DOHH2 (cell line): ENCODE measurements around the gene MICAL3.

Source experiments
- H3F3A ChIP-seq: fragments of 200-600 bp; sonication (generic), shearing (Covaris generic); 2 replicates; pipeline ENCODE4 v1.6.0; 2016; ENCODE audit warnings: antibody characterized with exemption, mild to moderate bottlenecking; ENCODE audit not compliant: control insufficient read depth, insufficient read depth
- H3K27ac ChIP-seq: fragments of 200-600 bp; sonication (generic); 2 replicates; pipeline ENCODE4 v1.5.1; 2014; ENCODE audit warnings: low read depth, mild to moderate bottlenecking, low read length, moderate library complexity
- H3K27me3 ChIP-seq: fragments of 200-600 bp; sonication (generic); 2 replicates; pipeline ENCODE4 v1.6.1; 2014; ENCODE audit warnings: mild to moderate bottlenecking, low read length, mixed read lengths; ENCODE audit not compliant: control insufficient read depth
- H3K36me3 ChIP-seq: fragments of 200-600 bp; sonication (generic); 2 replicates; pipeline ENCODE4 v1.6.1; 2014; ENCODE audit warnings: mild to moderate bottlenecking, low read length, moderate library complexity, mixed read lengths; ENCODE audit not compliant: control insufficient read depth
- H3K4me1 ChIP-seq: fragments of 200-600 bp; sonication (generic); 2 replicates; pipeline ENCODE4 v1.6.1; 2014; ENCODE audit warnings: mild to moderate bottlenecking, low read length, mixed read lengths; ENCODE audit not compliant: control insufficient read depth
- H3K4me2 ChIP-seq: fragments of 200-600 bp; sonication (generic); 2 replicates; pipeline ENCODE4 v1.6.0; 2014; ENCODE audit warnings: mild to moderate bottlenecking, low read length, moderate library complexity
- H3K4me3 ChIP-seq: fragments of 200-600 bp; sonication (generic); 2 replicates; pipeline ENCODE4 v1.5.1; 2014; ENCODE audit warnings: mild to moderate bottlenecking, low read length, mixed read lengths
- H3K79me2 ChIP-seq: fragments of 200-600 bp; sonication (generic); 2 replicates; pipeline ENCODE4 v1.6.1; 2014; ENCODE audit warnings: mild to moderate bottlenecking, low read length, mixed read lengths; ENCODE audit not compliant: control insufficient read depth
- H3K9me2 ChIP-seq: fragments of 200-600 bp; sonication (generic); replicated peaks from 2 replicates; pipeline ENCODE4 v1.6.1; 2014; ENCODE audit warnings: mild to moderate bottlenecking, low read length, mixed read lengths; ENCODE audit not compliant: control insufficient read depth
- H3K9me3 ChIP-seq: fragments of 200-600 bp; sonication (generic); 2 replicates; pipeline ENCODE4 v1.6.1; 2014; ENCODE audit warnings: antibody characterized with exemption, low read length, mixed read lengths; ENCODE audit not compliant: control insufficient read depth, insufficient read depth
- H4K20me1 ChIP-seq: fragments of 200-600 bp; sonication (generic); 2 replicates; pipeline ENCODE4 v1.6.0; 2014; ENCODE audit warnings: low read depth, mild to moderate bottlenecking, antibody characterized with exemption, low read length, moderate library complexity; ENCODE audit not compliant: control insufficient read depth, insufficient read depth
- EZH2phosphoT487 ChIP-seq: fragments of 200-600 bp; sonication (generic); IDR thresholded peaks from 2 replicates; pipeline ENCODE4 v1.6.1; 2017; ENCODE audit warnings: borderline replicate concordance, mild to moderate bottlenecking, antibody characterized with exemption, low read length, moderate library complexity, mixed read lengths
- TF ChIP-seq, protein P1 (sequence below): fragments of 200-600 bp; sonication (generic); IDR thresholded peaks from one replicate; pipeline ENCODE4 v1.5.1; 2014; ENCODE audit warnings: antibody characterized with exemption, mild to moderate bottlenecking, low read depth, low read length; ENCODE audit not compliant: poor library complexity, severe bottlenecking

Gene MICAL3

DNA sequence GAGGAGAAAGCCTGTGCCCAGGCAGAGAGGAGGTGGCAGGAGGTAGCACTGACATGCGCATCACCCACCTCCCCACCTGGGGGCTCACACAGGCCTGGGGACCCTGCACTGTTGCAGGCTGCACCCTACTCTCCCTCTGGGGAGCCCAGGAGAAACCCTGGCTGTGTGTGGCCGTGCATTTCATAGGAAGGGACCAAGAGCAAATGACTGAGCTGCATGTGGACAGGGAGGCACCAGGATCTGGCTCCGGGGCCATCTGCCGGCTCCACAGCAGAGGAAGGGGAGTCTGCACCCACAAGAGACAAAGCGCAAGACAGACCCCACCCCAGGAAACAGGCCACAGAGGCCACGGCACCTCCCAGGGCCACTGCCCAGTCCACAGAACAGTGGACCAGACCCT, 272.8 kb downstream of the MICAL3 start:
- Histone ChIP-seq H3K4me3 (no peak overlapping the region), H3K9me2 (no peaks in the 10 kb centered on the region), H4K20me1 (no peaks in the 10 kb centered on the region), H3F3A (no peaks in the 10 kb centered on the region), H3K36me3 (no peaks in the 10 kb centered on the region), H3K4me2 (no peak overlapping the region), H3K27ac (no peak overlapping the region), H3K27me3 (no peaks in the 10 kb centered on the region), H3K9me3 (no peaks in the 10 kb centered on the region), H3K4me1 (no peaks in the 10 kb centered on the region), H3K79me2 (peaks cover 32% of the 10 kb centered on the region)
- TF ChIP-seq, protein P1, sequence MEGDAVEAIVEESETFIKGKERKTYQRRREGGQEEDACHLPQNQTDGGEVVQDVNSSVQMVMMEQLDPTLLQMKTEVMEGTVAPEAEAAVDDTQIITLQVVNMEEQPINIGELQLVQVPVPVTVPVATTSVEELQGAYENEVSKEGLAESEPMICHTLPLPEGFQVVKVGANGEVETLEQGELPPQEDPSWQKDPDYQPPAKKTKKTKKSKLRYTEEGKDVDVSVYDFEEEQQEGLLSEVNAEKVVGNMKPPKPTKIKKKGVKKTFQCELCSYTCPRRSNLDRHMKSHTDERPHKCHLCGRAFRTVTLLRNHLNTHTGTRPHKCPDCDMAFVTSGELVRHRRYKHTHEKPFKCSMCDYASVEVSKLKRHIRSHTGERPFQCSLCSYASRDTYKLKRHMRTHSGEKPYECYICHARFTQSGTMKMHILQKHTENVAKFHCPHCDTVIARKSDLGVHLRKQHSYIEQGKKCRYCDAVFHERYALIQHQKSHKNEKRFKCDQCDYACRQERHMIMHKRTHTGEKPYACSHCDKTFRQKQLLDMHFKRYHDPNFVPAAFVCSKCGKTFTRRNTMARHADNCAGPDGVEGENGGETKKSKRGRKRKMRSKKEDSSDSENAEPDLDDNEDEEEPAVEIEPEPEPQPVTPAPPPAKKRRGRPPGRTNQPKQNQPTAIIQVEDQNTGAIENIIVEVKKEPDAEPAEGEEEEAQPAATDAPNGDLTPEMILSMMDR, result no peak
- TF ChIP-seq EZH2phosphoT487, result no peak

DNA sequence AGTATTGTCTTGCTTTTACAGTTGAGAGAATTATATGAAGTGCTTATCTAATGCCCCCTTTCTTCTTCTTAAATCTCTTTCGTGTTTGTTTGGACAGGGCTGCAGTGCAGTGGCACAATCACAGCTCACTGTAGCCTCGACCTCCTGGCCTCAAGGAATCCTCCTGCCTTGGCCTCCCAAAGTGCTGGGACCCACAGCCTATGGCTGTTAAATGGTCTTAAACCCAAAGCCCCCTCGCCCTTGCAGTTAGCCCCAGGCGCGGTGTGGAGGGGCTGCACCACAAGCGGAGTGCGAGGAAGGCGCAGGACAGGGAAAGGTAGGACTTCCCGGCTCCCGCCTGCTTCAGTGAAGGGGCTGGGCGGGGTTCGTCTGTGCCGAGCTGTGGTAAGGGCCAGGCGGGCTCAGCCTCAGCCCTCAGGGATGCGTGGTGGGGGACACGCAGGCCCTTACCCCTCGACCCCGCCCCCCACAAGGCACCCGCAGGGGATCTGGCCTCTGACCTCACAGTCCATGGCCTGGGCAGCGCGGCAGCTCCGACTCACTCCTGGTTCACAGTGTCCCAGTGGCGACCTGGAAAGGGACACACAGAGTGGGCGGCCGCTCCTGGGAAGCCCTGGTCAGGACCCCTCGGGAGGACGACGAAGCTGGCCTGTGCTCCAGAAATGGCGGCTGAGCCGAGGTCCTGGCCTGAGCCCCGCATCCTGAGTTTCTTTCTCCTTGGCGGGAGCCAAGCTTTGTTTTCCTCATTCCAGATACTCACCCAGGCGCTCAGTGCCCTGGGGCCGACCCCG, 274.6 kb downstream of the MICAL3 start:
- no peak overlapping the region for H3K27ac ChIP-seq
- peaks cover 24% of the 10 kb centered on the region for H3K79me2 ChIP-seq
- TF ChIP-seq, protein P1, result no peak
- TF ChIP-seq EZH2phosphoT487, result no peak
- no peaks in the 10 kb centered on the region for H3K4me1 ChIP-seq
- no peaks in the 10 kb centered on the region for H3K27me3 ChIP-seq
- no peaks in the 10 kb centered on the region for H3F3A ChIP-seq
- H3K36me3 ChIP-seq, result no peaks in the 10 kb centered on the region
- no peaks in the 10 kb centered on the region for H4K20me1 ChIP-seq
- no peak overlapping the region for H3K4me2 ChIP-seq
- no peaks in the 10 kb centered on the region for H3K9me2 ChIP-seq
- no peak overlapping the region for H3K4me3 ChIP-seq
- H3K9me3 ChIP-seq, result no peaks in the 10 kb centered on the region

DNA sequence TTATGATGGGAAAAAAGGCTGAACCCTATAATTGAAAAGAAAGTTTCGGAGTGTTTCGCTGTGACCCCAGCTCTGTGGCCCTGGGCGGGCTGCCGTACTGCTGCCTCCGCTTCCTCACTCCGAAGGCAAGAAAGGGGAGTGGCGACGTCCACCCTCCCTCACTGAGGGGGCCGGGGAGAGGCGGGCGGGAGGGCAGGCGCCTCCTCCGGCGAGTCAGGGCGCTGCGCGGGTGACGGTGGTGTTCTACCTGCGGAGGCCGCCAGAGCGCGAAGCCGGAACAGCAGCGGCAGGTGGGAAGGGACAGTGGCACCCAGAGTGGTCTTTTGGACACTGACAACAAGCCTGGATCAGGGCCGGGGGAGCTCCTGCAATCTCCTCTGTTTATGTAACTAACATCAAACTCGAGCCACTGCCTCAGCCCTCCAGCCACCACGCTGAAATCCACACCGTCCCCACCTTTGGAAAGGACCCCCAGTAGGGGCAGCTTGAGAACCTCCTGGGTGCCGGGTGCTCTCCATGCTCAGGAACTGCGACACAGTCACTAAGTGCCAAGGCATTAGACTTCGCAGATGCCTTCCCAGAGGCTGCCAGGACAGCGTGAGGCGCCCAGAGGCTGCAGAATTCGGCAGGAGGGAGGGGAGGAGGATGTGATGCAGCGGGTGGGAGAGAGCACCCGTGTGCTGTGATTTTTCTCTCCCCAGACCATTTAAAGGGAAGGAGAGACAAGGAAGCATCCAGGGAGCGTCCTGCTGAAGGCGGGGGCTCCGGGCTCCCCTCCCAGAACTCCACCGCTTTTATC, 275.6 kb downstream of the MICAL3 start:
- no peak overlapping the region for H3K4me3 ChIP-seq
- H3K4me2 ChIP-seq, result no peak overlapping the region
- H3K27ac ChIP-seq, result no peak overlapping the region
- H3K36me3 ChIP-seq, result no peaks in the 10 kb centered on the region
- TF ChIP-seq EZH2phosphoT487, result no peak
- TF ChIP-seq, protein P1, result no peak
- H4K20me1 ChIP-seq, result no peaks in the 10 kb centered on the region
- no peaks in the 10 kb centered on the region for H3K4me1 ChIP-seq
- no peaks in the 10 kb centered on the region for H3K27me3 ChIP-seq
- no peaks in the 10 kb centered on the region for H3K9me2 ChIP-seq
- H3K79me2 ChIP-seq, result peaks cover 16% of the 10 kb centered on the region
- no peaks in the 10 kb centered on the region for H3K9me3 ChIP-seq
- no peaks in the 10 kb centered on the region for H3F3A ChIP-seq
